GM12864 (cell line): Measurements from ENCODE around the gene TBC1D8B.
"Not testable (repeated sequence)": the region's sequence is repeated elsewhere in the genome, so short reads cannot be mapped to it uniquely, and the experiment has no call there.

ENCODE experiments used
- DNase-seq: peaks from one replicate; pipeline ENCODE4 v3.0.0-alpha.2; 2011; ENCODE audit warnings: low read depth
- H3K4me3 ChIP-seq: 2 replicates; pipeline ENCODE4 v1.5.1; 2011; ENCODE audit warnings: mild to moderate bottlenecking, low read depth, low read length, control low read depth
- CTCF ChIP-seq: IDR thresholded peaks from 2 replicates; pipeline ENCODE4 v1.5.1; 2011; ENCODE audit warnings: low read depth, mild to moderate bottlenecking, moderate library complexity, low read length, control low read depth, inconsistent platforms; ENCODE audit errors: missing control alignments

The TBC1D8B gene

GRCh38 chrX:106802388-106803275, at the start of gene TBC1D8B:
TSS of gene TBC1D8B (plus strand) at chrX:106802673. CDS start at chrX:106802854, 181 bp downstream.
- DNase-seq, result peak; percentile 49
- TF ChIP-seq CTCF, result no peak
- peak within 1 kb of the TSS; percentile 66 for H3K4me3 ChIP-seq

GRCh38 chrX:106769288-106769687, 33.2 kb upstream of the TBC1D8B start:
- H3K4me3 ChIP-seq, DNase-seq: not testable (repeated sequence)

- H3K4me3 ChIP-seq, result no peak overlapping the region
- no peak for DNase-seq
- TF ChIP-seq CTCF, result no peak
These were observed 27.5 kb upstream of the TBC1D8B start for GRCh38 chrX:106774981-106775380.

DNA sequence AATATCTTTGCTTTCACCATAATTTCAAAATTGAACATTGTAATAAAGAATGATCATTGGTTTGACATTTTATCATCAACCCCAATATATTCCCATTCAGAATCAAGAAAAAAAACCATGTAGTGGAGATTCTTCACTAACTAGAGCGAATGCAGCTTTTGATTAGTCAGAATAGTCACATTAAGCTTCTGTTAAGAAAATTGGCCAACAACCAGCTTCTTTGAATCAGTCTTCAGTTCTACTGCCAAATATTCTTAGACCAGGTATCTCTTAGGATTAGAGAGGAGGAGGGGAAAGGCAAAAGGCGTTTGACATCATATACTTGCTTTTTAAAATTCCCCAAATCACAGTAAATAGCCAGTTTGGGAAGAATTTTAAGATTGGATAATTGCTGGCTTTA, 22.2 kb upstream of the TBC1D8B start:
- H3K4me3 ChIP-seq, result no peak overlapping the region
- TF ChIP-seq CTCF, result no peak
- no peak for DNase-seq

- H3K4me3 ChIP-seq, result no peak overlapping the region
- DNase-seq, result no peak
- TF ChIP-seq CTCF, result no peak
These were observed 21.7 kb upstream of the TBC1D8B start for GRCh38 chrX:106780664-106781377.

- no peak for TF ChIP-seq CTCF
- DNase-seq, result no peak
- no peak overlapping the region for H3K4me3 ChIP-seq
These were observed 18.8 kb upstream of the TBC1D8B start for GRCh38 chrX:106783716-106784115.

DNA sequence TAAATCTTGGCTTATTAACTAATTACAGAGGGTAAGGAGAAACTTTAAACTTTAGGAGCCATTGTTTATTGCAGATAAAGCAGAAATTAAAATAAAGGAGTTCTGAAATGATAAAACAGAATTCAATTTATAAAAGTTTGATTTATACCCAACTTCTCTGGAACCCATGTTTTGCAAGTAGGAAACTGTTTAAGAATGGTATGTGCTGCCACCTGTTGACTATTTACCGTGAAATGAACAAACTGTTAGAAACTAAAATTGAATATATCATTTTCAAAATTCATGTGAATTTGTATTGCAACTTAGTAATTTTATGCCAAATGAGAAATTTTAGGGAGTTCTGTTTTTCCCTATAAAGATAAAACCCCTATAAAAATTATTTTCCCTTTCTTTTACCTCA, 11.0 kb upstream of the TBC1D8B start:
- DNase-seq, result no peak
- TF ChIP-seq CTCF, result peak; percentile 16
- H3K4me3 ChIP-seq, result no peak overlapping the region
